ENCODE measurements around the gene PRPSAP2. TPM values are rescaled to one million over a fixed set of nuclear protein-coding genes. Genes with fewer than 3 reads are reported as not detected.

The PRPSAP2 gene
- total RNA-seq, 4 donors from 2014 or later, result 20.0 to 48.7 (median 35.0) TPM

DNA sequence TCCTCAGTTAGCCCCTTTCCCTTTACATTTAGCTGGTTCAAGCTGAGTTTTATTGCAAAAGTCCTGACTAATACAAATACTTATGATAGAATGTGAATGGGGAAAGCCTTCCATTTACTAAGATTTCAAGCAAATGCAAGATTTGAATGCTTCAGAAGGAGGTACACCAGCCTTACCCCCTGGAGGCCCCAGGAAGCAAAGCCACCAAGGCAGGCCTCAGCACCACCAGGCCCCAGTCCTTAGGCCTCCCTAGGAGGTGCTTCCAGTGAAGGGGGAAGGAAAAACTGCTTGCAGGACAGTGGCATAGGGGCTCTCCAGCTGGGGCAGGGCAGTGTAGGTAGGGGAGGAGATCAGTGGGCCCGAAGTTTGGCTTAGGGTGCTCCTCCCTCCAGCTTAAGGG lies 7.3 kb upstream of the PRPSAP2 start:
- Histone ChIP-seq H3K4me1 (peaks cover 0 to 6% (median 1%) of the 10 kb centered on the region in 4 donors), H3K27ac (no peak overlapping the region), H3K9me3 (no peaks in the 10 kb centered on the region), H3K36me3 (no peaks in the 10 kb centered on the region), H3K27me3 (no peaks in the 10 kb centered on the region), H3K4me3 (no peak overlapping the region)
- TF ChIP-seq, protein P1, sequence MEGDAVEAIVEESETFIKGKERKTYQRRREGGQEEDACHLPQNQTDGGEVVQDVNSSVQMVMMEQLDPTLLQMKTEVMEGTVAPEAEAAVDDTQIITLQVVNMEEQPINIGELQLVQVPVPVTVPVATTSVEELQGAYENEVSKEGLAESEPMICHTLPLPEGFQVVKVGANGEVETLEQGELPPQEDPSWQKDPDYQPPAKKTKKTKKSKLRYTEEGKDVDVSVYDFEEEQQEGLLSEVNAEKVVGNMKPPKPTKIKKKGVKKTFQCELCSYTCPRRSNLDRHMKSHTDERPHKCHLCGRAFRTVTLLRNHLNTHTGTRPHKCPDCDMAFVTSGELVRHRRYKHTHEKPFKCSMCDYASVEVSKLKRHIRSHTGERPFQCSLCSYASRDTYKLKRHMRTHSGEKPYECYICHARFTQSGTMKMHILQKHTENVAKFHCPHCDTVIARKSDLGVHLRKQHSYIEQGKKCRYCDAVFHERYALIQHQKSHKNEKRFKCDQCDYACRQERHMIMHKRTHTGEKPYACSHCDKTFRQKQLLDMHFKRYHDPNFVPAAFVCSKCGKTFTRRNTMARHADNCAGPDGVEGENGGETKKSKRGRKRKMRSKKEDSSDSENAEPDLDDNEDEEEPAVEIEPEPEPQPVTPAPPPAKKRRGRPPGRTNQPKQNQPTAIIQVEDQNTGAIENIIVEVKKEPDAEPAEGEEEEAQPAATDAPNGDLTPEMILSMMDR (IDR thresholded peaks at IDR 0.05), result no peak
- no peak for TF ChIP-seq POLR2A (IDR thresholded peaks at IDR 0.05)
- DNase-seq, result no peak

DNA sequence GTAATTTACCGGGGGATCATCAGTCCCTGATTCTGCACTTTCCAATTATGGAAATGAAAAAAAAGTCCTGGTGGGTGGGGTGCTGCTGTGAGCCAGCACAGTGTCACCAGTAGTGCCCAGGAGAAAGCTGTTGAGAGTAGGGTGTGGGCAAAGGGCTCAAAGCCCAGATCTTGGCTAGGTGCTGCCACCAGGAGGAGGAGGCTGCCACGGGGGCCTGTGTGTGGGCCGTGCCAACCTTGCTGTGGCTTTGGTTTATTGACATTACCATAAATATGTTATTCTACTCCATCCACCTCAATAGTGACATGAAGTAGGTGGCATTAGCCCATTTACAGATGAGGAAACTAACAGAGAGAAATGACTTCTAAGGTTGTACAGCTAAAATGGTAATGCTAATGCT lies 6.7 kb upstream of the PRPSAP2 start:
- Histone ChIP-seq H3K27ac (no peak overlapping the region), H3K4me3 (no peak overlapping the region), H3K36me3 (no peaks in the 10 kb centered on the region), H3K4me1 (peaks cover 0 to 8% (median 1%) of the 10 kb centered on the region in 4 donors), H3K27me3 (no peaks in the 10 kb centered on the region), H3K9me3 (no peaks in the 10 kb centered on the region)
- DNase-seq, result no peak
- no peak for TF ChIP-seq POLR2A (IDR thresholded peaks at IDR 0.05)
- TF ChIP-seq, protein P1 (IDR thresholded peaks at IDR 0.05), result no peak

DNA sequence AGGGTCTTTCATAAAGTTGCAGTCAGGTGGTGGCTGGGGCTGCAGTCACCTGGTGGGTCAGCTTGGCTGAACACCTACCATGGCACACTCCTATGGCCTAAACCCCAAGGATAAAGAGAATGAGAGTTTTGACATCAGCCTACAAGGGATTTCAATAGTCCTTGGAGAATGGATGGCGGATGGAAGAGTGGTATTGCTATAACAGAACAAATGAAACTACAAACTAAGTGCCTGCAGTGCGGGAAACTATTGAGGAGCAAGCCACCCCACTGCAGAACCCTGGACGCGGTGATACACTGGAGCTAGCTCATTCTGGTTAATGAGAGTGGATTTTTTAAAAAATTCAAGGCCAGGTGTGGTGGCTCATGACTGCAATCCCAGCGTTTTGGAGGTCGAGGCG lies 3.0 kb upstream of the PRPSAP2 start:
- TF ChIP-seq, protein P1 (IDR thresholded peaks at IDR 0.05), result no peak
- no peak for TF ChIP-seq POLR2A (IDR thresholded peaks at IDR 0.05)
- Histone ChIP-seq H3K9me3 (no peaks in the 10 kb centered on the region), H3K27ac (no peak overlapping the region), H3K4me1 (peaks cover 0 to 31% (median 8%) of the 10 kb centered on the region in 4 donors), H3K4me3 (no peak overlapping the region), H3K36me3 (no peaks in the 10 kb centered on the region), H3K27me3 (no peaks in the 10 kb centered on the region)
- no peak for DNase-seq

DNA sequence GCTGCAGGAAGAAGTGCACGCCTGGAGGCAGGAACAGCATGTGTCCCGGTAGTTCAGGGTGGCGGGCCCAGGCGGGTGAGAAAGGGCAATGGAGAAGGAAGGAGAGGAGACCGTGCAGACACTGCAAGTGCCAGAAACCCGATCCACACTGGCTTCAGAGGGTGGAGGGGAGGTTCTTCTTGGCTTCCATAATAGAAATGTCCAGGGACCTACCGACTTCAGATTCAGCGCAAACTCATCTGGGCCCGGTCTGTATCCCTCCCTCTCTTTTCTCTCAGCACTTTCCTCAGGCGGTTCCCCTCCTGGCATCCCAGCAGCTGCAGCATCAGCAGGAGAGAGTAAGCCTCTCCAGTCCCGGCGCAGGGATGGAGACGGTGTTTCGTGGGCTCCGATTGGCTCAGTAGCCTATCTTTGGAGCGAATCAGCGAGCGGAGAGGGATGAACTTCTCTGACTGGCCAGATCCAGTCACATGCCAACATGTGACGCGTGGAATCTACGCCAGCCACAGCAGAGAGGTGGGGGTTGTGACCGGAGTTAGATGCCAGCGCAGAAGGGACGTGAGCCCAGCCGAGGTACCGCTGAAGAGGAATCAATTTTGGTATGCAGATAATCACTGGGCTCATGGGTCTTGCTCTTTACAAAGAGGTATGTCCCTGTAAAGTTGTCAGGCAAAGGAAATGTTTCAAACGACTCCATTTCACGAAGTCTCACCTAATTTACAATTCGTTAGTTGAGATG lies 1.9 kb upstream of the PRPSAP2 start:
- H3K36me3 ChIP-seq, result no peaks in the 10 kb centered on the region
- peak overlapping the region; percentile 73 to 82 (median 78) for H3K27ac ChIP-seq
- H3K4me3 ChIP-seq, result peak overlapping the region; percentile 43 to 62 (median 52)
- peaks cover 0 to 31% (median 8%) of the 10 kb centered on the region in 4 donors for H3K4me1 ChIP-seq
- DNase-seq, result peak; percentile 85 to 97 (median 93)
- H3K27me3 ChIP-seq, result no peaks in the 10 kb centered on the region
- TF ChIP-seq POLR2A (IDR thresholded peaks at IDR 0.05), result peak; percentile 39 to 72
- TF ChIP-seq, protein P1 (IDR thresholded peaks at IDR 0.05), result no peak
- no peaks in the 10 kb centered on the region for H3K9me3 ChIP-seq

DNA sequence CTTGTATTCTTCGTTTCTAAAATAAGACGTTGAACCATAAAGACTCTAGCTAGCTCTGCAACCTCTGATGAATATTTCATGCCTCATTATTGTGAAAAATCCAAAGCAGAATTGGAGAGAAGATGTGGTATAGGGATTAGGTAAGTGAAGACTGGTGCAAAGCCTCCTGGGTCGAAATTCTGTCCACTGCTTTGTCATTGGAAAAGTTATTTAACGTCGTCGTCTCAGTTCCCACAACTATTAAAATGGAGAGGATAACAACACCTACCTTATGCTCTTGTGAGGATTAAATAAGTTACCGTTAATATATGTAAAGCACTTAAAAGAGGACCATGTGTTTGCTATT lies 1.4 kb upstream of the PRPSAP2 start:
- H3K4me3 ChIP-seq, result peak overlapping the region; percentile 43 to 62 (median 52)
- no peak for DNase-seq
- peaks cover 0 to 31% (median 8%) of the 10 kb centered on the region in 4 donors for H3K4me1 ChIP-seq
- H3K9me3 ChIP-seq, result no peaks in the 10 kb centered on the region
- H3K36me3 ChIP-seq, result no peaks in the 10 kb centered on the region
- TF ChIP-seq, protein P1 (IDR thresholded peaks at IDR 0.05), result no peak
- no peak for TF ChIP-seq POLR2A (IDR thresholded peaks at IDR 0.05)
- H3K27me3 ChIP-seq, result no peaks in the 10 kb centered on the region
- peak overlapping the region; percentile 73 to 82 (median 78) for H3K27ac ChIP-seq
